Measurements from ENCODE around the gene EXT2.

Gene EXT2

GRCh38 chr11:44257338-44258189, 162.1 kb downstream of the EXT2 start:
- TF ChIP-seq EZH2phosphoT487 (IDR thresholded peaks at IDR 0.05; ENCODE audit: low read depth) = no peak
- no peak for TF ChIP-seq CTCF (IDR thresholded peaks at IDR 0.05; ENCODE audit: low read depth, low read length)
- Histone ChIP-seq H3K36me3 (replicated peaks; ENCODE audit: low read depth, low read length) (peaks cover 10% of the 10 kb centered on the region), H3K4me2 (ENCODE audit: low read length) (no peak overlapping the region), H3K9ac (ENCODE audit: low read length) (no peak overlapping the region), H3K4me3 (ENCODE audit: low read length) (no peak overlapping the region), H3K79me2 (ENCODE audit: low read length) (no peaks in the 10 kb centered on the region), H3K4me1 (ENCODE audit: low read length) (no peaks in the 10 kb centered on the region), H4K20me1 (ENCODE audit: insufficient read depth, low read length) (no peaks in the 10 kb centered on the region), H2AFZ (ENCODE audit: low read depth, low read length) (no peak overlapping the region), H3K9me3 (ENCODE audit: insufficient read depth, low read length) (peaks cover 11% of the 10 kb centered on the region), H3K27me3 (ENCODE audit: low read depth, low read length) (no peaks in the 10 kb centered on the region), H3K27ac (ENCODE audit: low read length) (no peak overlapping the region)

- Histone ChIP-seq H4K20me1 (ENCODE audit: insufficient read depth, low read length) (no peaks in the 10 kb centered on the region), H3K27me3 (ENCODE audit: low read depth, low read length) (no peaks in the 10 kb centered on the region), H2AFZ (ENCODE audit: low read depth, low read length) (no peak overlapping the region), H3K4me2 (ENCODE audit: low read length) (no peak overlapping the region), H3K36me3 (replicated peaks; ENCODE audit: low read depth, low read length) (peaks cover 4% of the 10 kb centered on the region), H3K9ac (ENCODE audit: low read length) (no peak overlapping the region), H3K79me2 (ENCODE audit: low read length) (no peaks in the 10 kb centered on the region), H3K4me1 (ENCODE audit: low read length) (no peaks in the 10 kb centered on the region), H3K4me3 (ENCODE audit: low read length) (no peak overlapping the region), H3K27ac (ENCODE audit: low read length) (no peak overlapping the region), H3K9me3 (ENCODE audit: insufficient read depth, low read length) (peaks cover 5% of the 10 kb centered on the region)
- TF ChIP-seq CTCF (IDR thresholded peaks at IDR 0.05; ENCODE audit: low read depth, low read length) (no peak), EZH2phosphoT487 (IDR thresholded peaks at IDR 0.05; ENCODE audit: low read depth) (no peak)
Measured at GRCh38 chr11:44258190-44258489, 162.7 kb downstream of the EXT2 start.

- H3K9ac ChIP-seq (ENCODE audit: low read length) = no peak overlapping the region
- H3K4me2 ChIP-seq (ENCODE audit: low read length) = no peak overlapping the region
- H3K27ac ChIP-seq (ENCODE audit: low read length) = no peak overlapping the region
- H3K27me3 ChIP-seq (ENCODE audit: low read depth, low read length) = no peaks in the 10 kb centered on the region
- no peaks in the 10 kb centered on the region for H3K79me2 ChIP-seq (ENCODE audit: low read length)
- H3K4me3 ChIP-seq (ENCODE audit: low read length) = no peak overlapping the region
- H4K20me1 ChIP-seq (ENCODE audit: insufficient read depth, low read length) = no peaks in the 10 kb centered on the region
- no peak overlapping the region for H2AFZ ChIP-seq (ENCODE audit: low read depth, low read length)
- H3K9me3 ChIP-seq (ENCODE audit: insufficient read depth, low read length) = no peaks in the 10 kb centered on the region
- no peak for TF ChIP-seq EZH2phosphoT487 (IDR thresholded peaks at IDR 0.05; ENCODE audit: low read depth)
- no peaks in the 10 kb centered on the region for H3K4me1 ChIP-seq (ENCODE audit: low read length)
- no peaks in the 10 kb centered on the region for H3K36me3 ChIP-seq (replicated peaks; ENCODE audit: low read depth, low read length)
Measured at GRCh38 chr11:44258839-44259420, 163.5 kb downstream of the EXT2 start.

- H3K79me2 ChIP-seq (ENCODE audit: low read length) = no peaks in the 10 kb centered on the region
- no peak overlapping the region for H3K27ac ChIP-seq (ENCODE audit: low read length)
- no peak overlapping the region for H3K9ac ChIP-seq (ENCODE audit: low read length)
- no peaks in the 10 kb centered on the region for H3K9me3 ChIP-seq (ENCODE audit: insufficient read depth, low read length)
- no peaks in the 10 kb centered on the region for H3K27me3 ChIP-seq (ENCODE audit: low read depth, low read length)
- H3K4me1 ChIP-seq (ENCODE audit: low read length) = no peaks in the 10 kb centered on the region
- no peak overlapping the region for H2AFZ ChIP-seq (ENCODE audit: low read depth, low read length)
- TF ChIP-seq CTCF (IDR thresholded peaks at IDR 0.05; ENCODE audit: low read depth, low read length) (no peak), EZH2phosphoT487 (IDR thresholded peaks at IDR 0.05; ENCODE audit: low read depth) (no peak)
- no peak overlapping the region for H3K4me3 ChIP-seq (ENCODE audit: low read length)
- no peaks in the 10 kb centered on the region for H4K20me1 ChIP-seq (ENCODE audit: insufficient read depth, low read length)
- H3K4me2 ChIP-seq (ENCODE audit: low read length) = no peak overlapping the region
- H3K36me3 ChIP-seq (replicated peaks; ENCODE audit: low read depth, low read length) = no peaks in the 10 kb centered on the region
Measured at GRCh38 chr11:44260081-44260480, 164.6 kb downstream of the EXT2 start.

Measured in OCI-LY3 (cell line).